ENCODE measurements around the gene NREP.

GRCh38 chr5:111774525-111774924, 17.5 kb upstream of the NREP start:
- TF ChIP-seq CTCF (IDR thresholded peaks at IDR 0.05): no peak
- no peak for TF ChIP-seq POLR2A (IDR thresholded peaks at IDR 0.05)

All from Peyer's patch (tissue), 4 donors.